ENCODE measurements around the gene RAD51B. TPM values are rescaled to one million over a fixed set of nuclear protein-coding genes. Genes with fewer than 3 reads are reported as not detected.

Gene RAD51B
- total and polyA plus RNA-seq, 2 donors (not counting 1 experiment from before 2014, with no cell fraction given), result 4.6 to 16.3 TPM

GRCh38 chr14:68621400-68622365 lies 802.1 kb downstream of the RAD51B start:
- Histone ChIP-seq H3K79me2 (ENCODE audit: control insufficient read depth, insufficient read depth, low read length) (no peaks in the 10 kb centered on the region), H2AFZ (ENCODE audit: low read length) (no peak overlapping the region), H3K9ac (ENCODE audit: insufficient read depth, low read length) (no peak overlapping the region), H3K27ac (ENCODE audit: insufficient read depth, low read length) (no peak overlapping the region), H3K9me3 (ENCODE audit: control insufficient read depth, insufficient read depth, low read depth, low read length) (no peaks in the 10 kb centered on the region), H4K20me1 (ENCODE audit: control insufficient read depth, extremely low read depth, insufficient read depth, low read length) (no peaks in the 10 kb centered on the region), H3K36me3 (ENCODE audit: control insufficient read depth, insufficient read depth, low read length) (no peaks in the 10 kb centered on the region), H3K4me1 (ENCODE audit: control insufficient read depth, extremely low read depth, insufficient read depth, low read length) (no peaks in the 10 kb centered on the region), H3K4me3 (replicated peaks in 1 of 4; ENCODE audit: control extremely low read depth in 1 of 4, insufficient read depth in 1 of 4, low read depth in 3 of 4, low read length in 4 of 4) (no peak overlapping the region), H3K27me3 (ENCODE audit: control insufficient read depth, insufficient read depth, low read length) (no peaks in the 10 kb centered on the region), H3K4me2 (ENCODE audit: extremely low read depth, insufficient read depth, low read length) (no peak overlapping the region)
- DNase-seq (ENCODE audit: low read depth in 2 of 2), result peak; percentile 62 to 81
- no peak for TF ChIP-seq EZH2 (IDR thresholded peaks at IDR 0.05; ENCODE audit: low read length, missing control alignments)
- TF ChIP-seq CTCF (conservative IDR thresholded peaks at IDR 0.05 in 1 of 2, IDR thresholded peaks at IDR 0.05 in 1 of 2; ENCODE audit: low read depth in 1 of 2, low read length in 2 of 2), result no peak

- DNase-seq (ENCODE audit: low read depth in 2 of 2), result no peak
- Histone ChIP-seq H4K20me1 (ENCODE audit: control insufficient read depth, extremely low read depth, insufficient read depth, low read length) (no peaks in the 10 kb centered on the region), H2AFZ (ENCODE audit: low read length) (no peak overlapping the region), H3K4me2 (ENCODE audit: extremely low read depth, insufficient read depth, low read length) (no peak overlapping the region), H3K9ac (ENCODE audit: insufficient read depth, low read length) (no peak overlapping the region), H3K4me3 (replicated peaks in 1 of 4; ENCODE audit: control extremely low read depth in 1 of 4, insufficient read depth in 1 of 4, low read depth in 3 of 4, low read length in 4 of 4) (no peak overlapping the region), H3K27ac (ENCODE audit: insufficient read depth, low read length) (no peak overlapping the region), H3K36me3 (ENCODE audit: control insufficient read depth, insufficient read depth, low read length) (no peaks in the 10 kb centered on the region), H3K79me2 (ENCODE audit: control insufficient read depth, insufficient read depth, low read length) (no peaks in the 10 kb centered on the region), H3K27me3 (ENCODE audit: control insufficient read depth, insufficient read depth, low read length) (no peaks in the 10 kb centered on the region), H3K9me3 (ENCODE audit: control insufficient read depth, insufficient read depth, low read depth, low read length) (no peaks in the 10 kb centered on the region), H3K4me1 (ENCODE audit: control insufficient read depth, extremely low read depth, insufficient read depth, low read length) (no peaks in the 10 kb centered on the region)
- TF ChIP-seq EZH2 (IDR thresholded peaks at IDR 0.05; ENCODE audit: low read length, missing control alignments) (no peak), CTCF (conservative IDR thresholded peaks at IDR 0.05 in 1 of 2, IDR thresholded peaks at IDR 0.05 in 1 of 2; ENCODE audit: low read depth in 1 of 2, low read length in 2 of 2) (no peak)
Observed at GRCh38 chr14:68622856-68623255, 803.3 kb downstream of the RAD51B start.

- H3K36me3 ChIP-seq (ENCODE audit: control insufficient read depth, insufficient read depth, low read length), result no peaks in the 10 kb centered on the region
- H3K4me2 ChIP-seq (ENCODE audit: extremely low read depth, insufficient read depth, low read length), result no peak overlapping the region
- TF ChIP-seq EZH2 (IDR thresholded peaks at IDR 0.05; ENCODE audit: low read length, missing control alignments) (no peak), CTCF (conservative IDR thresholded peaks at IDR 0.05 in 1 of 2, IDR thresholded peaks at IDR 0.05 in 1 of 2; ENCODE audit: low read depth in 1 of 2, low read length in 2 of 2) (no peak)
- no peaks in the 10 kb centered on the region for H3K27me3 ChIP-seq (ENCODE audit: control insufficient read depth, insufficient read depth, low read length)
- no peaks in the 10 kb centered on the region for H3K9me3 ChIP-seq (ENCODE audit: control insufficient read depth, insufficient read depth, low read depth, low read length)
- no peak overlapping the region for H3K27ac ChIP-seq (ENCODE audit: insufficient read depth, low read length)
- H2AFZ ChIP-seq (ENCODE audit: low read length), result no peak overlapping the region
- no peak for DNase-seq (ENCODE audit: low read depth in 2 of 2)
- no peaks in the 10 kb centered on the region for H4K20me1 ChIP-seq (ENCODE audit: control insufficient read depth, extremely low read depth, insufficient read depth, low read length)
- no peaks in the 10 kb centered on the region for H3K4me1 ChIP-seq (ENCODE audit: control insufficient read depth, extremely low read depth, insufficient read depth, low read length)
- H3K4me3 ChIP-seq (replicated peaks in 1 of 4; ENCODE audit: control extremely low read depth in 1 of 4, insufficient read depth in 1 of 4, low read depth in 3 of 4, low read length in 4 of 4), result no peak overlapping the region
- no peak overlapping the region for H3K9ac ChIP-seq (ENCODE audit: insufficient read depth, low read length)
- H3K79me2 ChIP-seq (ENCODE audit: control insufficient read depth, insufficient read depth, low read length), result no peaks in the 10 kb centered on the region
Observed at GRCh38 chr14:68623307-68623706, 803.7 kb downstream of the RAD51B start.
